Measurements from ENCODE around the gene SP6. TPM values are rescaled to one million over a fixed set of nuclear protein-coding genes. Genes with fewer than 3 reads are reported as not detected.

The SP6 gene
- total RNA-seq, 1 experiment from 2014 or later = 10.8 TPM

- Histone ChIP-seq H3K9ac (ENCODE audit: low read length) (peak overlapping the region; percentile 49), H3K9me3 (ENCODE audit: control insufficient read depth in 1 of 2, insufficient read depth in 1 of 2, low read depth in 1 of 2, low read length in 2 of 2) (no peaks in the 10 kb centered on the region), H3K4me1 (ENCODE audit: control insufficient read depth in 1 of 2, insufficient read depth in 2 of 2, low read length in 2 of 2) (peaks cover 25 to 32% of the 10 kb centered on the region in 2 experiments), H3K4me2 (ENCODE audit: low read length) (peak overlapping the region; percentile 54), H3K79me2 (ENCODE audit: insufficient read depth, low read length) (no peaks in the 10 kb centered on the region), H3K27me3 (ENCODE audit: insufficient read depth, low read length) (no peaks in the 10 kb centered on the region), H3K4me3 (replicated peaks in 1 of 2; ENCODE audit: low read depth in 1 of 2, low read length in 2 of 2) (peak overlapping the region in 1 of 2 experiments; percentile 7; a peak in 1 of 4 replicates), H3K9me2 (ENCODE audit: insufficient read depth) (no peaks in the 10 kb centered on the region), H4K20me1 (ENCODE audit: insufficient read depth) (no peaks in the 10 kb centered on the region), H2AFZ (ENCODE audit: low read depth, low read length, poor library complexity, severe bottlenecking) (no peak overlapping the region), H3K36me3 (ENCODE audit: control insufficient read depth in 1 of 2, insufficient read depth in 2 of 2, low read length in 2 of 2) (peaks cover 11% of the 10 kb centered on the region in 2 experiments; a peak in 2 of 4 replicates), H3K27ac (ENCODE audit: low read depth, low read length) (peak overlapping the region; percentile 53)
- no TSS peak for BruUV-seq (replicated peaks)
- ATAC-seq = peak; percentile 5; the same call in 1 of the 2 replicates
- RAD21 ChIA-PET (ENCODE audit: low non-redundant PET in 1 of 2, low total read pairs in 2 of 2, uncharacterized antibody in 2 of 2, unreplicated experiment in 2 of 2) = no interaction called here
- POLR2A ChIA-PET = interaction anchor here (0.9 kb wide), 1 partner anchor 30 kb away, joined by 3 read pairs; the partner anchor contains the start of gene SCRN2
- TF ChIP-seq FOSL1 (IDR thresholded peaks at IDR 0.05; ENCODE audit: low read depth) (no peak), RAD21 (IDR thresholded peaks at IDR 0.05; ENCODE audit: low read depth) (no peak), SIN3A (IDR thresholded peaks at IDR 0.05; ENCODE audit: low read depth) (no peak), POLR2A (IDR thresholded peaks at IDR 0.05; ENCODE audit: borderline replicate concordance, extremely low read depth, insufficient read depth, insufficient read length) (no peak), YY1 (IDR thresholded peaks at IDR 0.05; ENCODE audit: extremely low read depth, insufficient replicate concordance, low read depth, low read length) (no peak), POLR2AphosphoS5 (IDR thresholded peaks at IDR 0.05; ENCODE audit: low read depth, low read length) (no peak), SRF (IDR thresholded peaks at IDR 0.05; ENCODE audit: low read depth) (no peak), SP1 (IDR thresholded peaks at IDR 0.05; ENCODE audit: low read depth) (no peak), CTCF (IDR thresholded peaks at IDR 0.05 in 2 of 3, conservative IDR thresholded peaks at IDR 0.05 in 1 of 3; ENCODE audit: borderline replicate concordance in 1 of 3, insufficient read depth in 1 of 3, low read depth in 2 of 3, low read length in 2 of 3) (no peak), MAX (IDR thresholded peaks at IDR 0.05) (no peak), TCF7L2 (IDR thresholded peaks at IDR 0.05; ENCODE audit: borderline replicate concordance, extremely low read depth, insufficient read depth, insufficient read length) (no peak), ZNF274 (IDR thresholded peaks at IDR 0.05; ENCODE audit: low read depth, low read length) (no peak), ZBTB33 (IDR thresholded peaks at IDR 0.05; ENCODE audit: extremely low read depth, insufficient replicate concordance, low read length) (no peak), EGR1 (IDR thresholded peaks at IDR 0.05; ENCODE audit: low read depth) (no peak), CEBPB (IDR thresholded peaks at IDR 0.05; ENCODE audit: low read depth) (no peak), ZFX (IDR thresholded peaks at IDR 0.05) (no peak), JUND (IDR thresholded peaks at IDR 0.05) (no peak)
- TF ChIP-seq, protein P1, sequence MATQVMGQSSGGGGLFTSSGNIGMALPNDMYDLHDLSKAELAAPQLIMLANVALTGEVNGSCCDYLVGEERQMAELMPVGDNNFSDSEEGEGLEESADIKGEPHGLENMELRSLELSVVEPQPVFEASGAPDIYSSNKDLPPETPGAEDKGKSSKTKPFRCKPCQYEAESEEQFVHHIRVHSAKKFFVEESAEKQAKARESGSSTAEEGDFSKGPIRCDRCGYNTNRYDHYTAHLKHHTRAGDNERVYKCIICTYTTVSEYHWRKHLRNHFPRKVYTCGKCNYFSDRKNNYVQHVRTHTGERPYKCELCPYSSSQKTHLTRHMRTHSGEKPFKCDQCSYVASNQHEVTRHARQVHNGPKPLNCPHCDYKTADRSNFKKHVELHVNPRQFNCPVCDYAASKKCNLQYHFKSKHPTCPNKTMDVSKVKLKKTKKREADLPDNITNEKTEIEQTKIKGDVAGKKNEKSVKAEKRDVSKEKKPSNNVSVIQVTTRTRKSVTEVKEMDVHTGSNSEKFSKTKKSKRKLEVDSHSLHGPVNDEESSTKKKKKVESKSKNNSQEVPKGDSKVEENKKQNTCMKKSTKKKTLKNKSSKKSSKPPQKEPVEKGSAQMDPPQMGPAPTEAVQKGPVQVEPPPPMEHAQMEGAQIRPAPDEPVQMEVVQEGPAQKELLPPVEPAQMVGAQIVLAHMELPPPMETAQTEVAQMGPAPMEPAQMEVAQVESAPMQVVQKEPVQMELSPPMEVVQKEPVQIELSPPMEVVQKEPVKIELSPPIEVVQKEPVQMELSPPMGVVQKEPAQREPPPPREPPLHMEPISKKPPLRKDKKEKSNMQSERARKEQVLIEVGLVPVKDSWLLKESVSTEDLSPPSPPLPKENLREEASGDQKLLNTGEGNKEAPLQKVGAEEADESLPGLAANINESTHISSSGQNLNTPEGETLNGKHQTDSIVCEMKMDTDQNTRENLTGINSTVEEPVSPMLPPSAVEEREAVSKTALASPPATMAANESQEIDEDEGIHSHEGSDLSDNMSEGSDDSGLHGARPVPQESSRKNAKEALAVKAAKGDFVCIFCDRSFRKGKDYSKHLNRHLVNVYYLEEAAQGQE (IDR thresholded peaks at IDR 0.05; ENCODE audit: low read depth) = no peak
- TF ChIP-seq, protein P2, sequence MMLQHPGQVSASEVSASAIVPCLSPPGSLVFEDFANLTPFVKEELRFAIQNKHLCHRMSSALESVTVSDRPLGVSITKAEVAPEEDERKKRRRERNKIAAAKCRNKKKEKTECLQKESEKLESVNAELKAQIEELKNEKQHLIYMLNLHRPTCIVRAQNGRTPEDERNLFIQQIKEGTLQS (IDR thresholded peaks at IDR 0.05) = no peak
- CTCF ChIA-PET = interaction anchor here (0.7 to 1.0 kb wide), 2 partner anchors 21 to 79 kb away, joined by 3 read pairs; partner anchors contain the start of genes LRRC46 and MRPL10
- intact Hi-C loops (cut with micrococcal nuclease) = no loop called here
- no peak for DNase-seq (ENCODE audit: low read depth, low spot score)
These were observed 39.9 kb downstream of the SP6 start for GRCh38 chr17:47810901-47811635.

Measured in HCT116 (cell line).